Sigmoid colon (tissue), 4 donors: Measurements from ENCODE around the gene CHD8.

Source experiments
- CTCF ChIP-seq, 4 experiments: fragments of 450-650 bp in 3 of 4; fragments of 200-600 bp in 1 of 4; IDR thresholded peaks; one replicate each; pipeline ENCODE4 v1.5.1; 2016 to 2019; ENCODE audit warnings: antibody characterized with exemption in 4 of 4, mild to moderate bottlenecking in 3 of 4, moderate library complexity in 2 of 4
- POLR2A ChIP-seq, 2 donors: fragments of 450-650 bp; IDR thresholded peaks; one replicate each; pipeline ENCODE4 v1.6.1; 2016; ENCODE audit warnings: antibody characterized with exemption in 2 of 2, mild to moderate bottlenecking in 2 of 2, moderate library complexity in 2 of 2
- POLR2AphosphoS5 ChIP-seq, 4 donors: sonication (generic); formaldehyde crosslinking; IDR thresholded peaks; one replicate each; pipeline ENCODE4 v1.6.1; 2017; ENCODE audit warnings: antibody characterized with exemption in 4 of 4

GRCh38 chr14:21346532-21347135 lies 109.3 kb downstream of the CHD8 start:
- TF ChIP-seq CTCF (IDR thresholded peaks at IDR 0.05) = no peak
- TF ChIP-seq POLR2A (IDR thresholded peaks at IDR 0.05) = no peak
- no peak for TF ChIP-seq POLR2AphosphoS5 (IDR thresholded peaks at IDR 0.05)
